Skin of body (tissue), 1 donor: ENCODE measurements around the gene ASIC1. TPM values are rescaled to one million over a fixed set of nuclear protein-coding genes. Genes with fewer than 3 reads are reported as not detected.

Source experiments
- total RNA-seq: library from RNA; depleted of rRNA; stranded (reverse); fragments of >200 nt; gene quantifications from one replicate; pipeline ENCODE4 v1.2.3, GENCODE V29; 2014

ASIC1 gene
- total RNA-seq, 1 donor from 2014 or later = 4.0 TPM

Other genes with a start within 250 kb of the ASIC1 start
- gene NCKAP5L, start 229.2 kb upstream of the ASIC1 start, total RNA-seq = 9.7 TPM
- 2.2 TPM for gene BCDIN3D, start 214.5 kb upstream of the ASIC1 start, total RNA-seq
- 0.99 TPM for gene FAIM2, start 153.7 kb upstream of the ASIC1 start, total RNA-seq
- not detected for gene AQP2, start 106.9 kb upstream of the ASIC1 start, total RNA-seq
- gene AQP5, start 95.7 kb upstream of the ASIC1 start, total RNA-seq = 5.7 TPM
- 0.20 TPM for gene AQP6, start 84.6 kb upstream of the ASIC1 start, total RNA-seq
- gene RACGAP1, start 32.1 kb upstream of the ASIC1 start, total RNA-seq = 32.4 TPM
- gene SMARCD1, start 27.7 kb downstream of the ASIC1 start, total RNA-seq = 25.9 TPM
- 163 TPM for gene GPD1, start 46.4 kb downstream of the ASIC1 start, total RNA-seq
- 34.8 TPM for gene COX14, start 54.6 kb downstream of the ASIC1 start, total RNA-seq
- 40.8 TPM for gene CERS5, start 109.8 kb downstream of the ASIC1 start, total RNA-seq
- 84.0 TPM for gene LIMA1, start 225.9 kb downstream of the ASIC1 start, total RNA-seq